ENCODE data around the gene OR1A2.
"Not testable (repeated sequence)": the region's sequence is repeated elsewhere in the genome, so short reads cannot be mapped to it uniquely, and the experiment has no call there.

The OR1A2 gene

GRCh38 chr17:3197219-3197618 is at the start of gene OR1A2:
OR1A2 (plus strand) TSS chr17:3197519; CDS start chr17:3197519, 0 bp downstream.
- DNase-seq, result no peak

- no peak for DNase-seq
These were observed 40.1 kb upstream of the OR1A2 start for GRCh38 chr17:3157218-3157617.

- DNase-seq, result no peak
These were observed 29.7 kb upstream of the OR1A2 start for GRCh38 chr17:3167574-3167973.

GRCh38 chr17:3189961-3190360 is 7.4 kb upstream of the OR1A2 start:
- no peak for DNase-seq

- DNase-seq, result no peak
These were observed 10.0 kb downstream of the OR1A2 start, which contains the start of gene OR1A1 for GRCh38 chr17:3207367-3207766. OR1A1 (plus strand) TSS chr17:3207667; CDS start chr17:3215621, 7,954 bp downstream.

- no peak for DNase-seq
These were observed 11.2 kb downstream of the OR1A2 start for GRCh38 chr17:3208484-3208883.

- DNase-seq, result no peak
These were observed 15.7 kb downstream of the OR1A2 start for GRCh38 chr17:3213001-3213400.

GRCh38 chr17:3213587-3213986 is 16.3 kb downstream of the OR1A2 start:
- no peak for DNase-seq

- DNase-seq, result not testable (repeated sequence)
These were observed 22.7 kb downstream of the OR1A2 start for GRCh38 chr17:3219978-3220377.

- no peak for DNase-seq
These were observed 24.5 kb downstream of the OR1A2 start for GRCh38 chr17:3221850-3222249.

GRCh38 chr17:3222505-3222904 is 25.2 kb downstream of the OR1A2 start:
- no peak for DNase-seq

GRCh38 chr17:3224721-3225352 is 27.5 kb downstream of the OR1A2 start:
- DNase-seq, result not testable (repeated sequence)

GRCh38 chr17:3232300-3232699 is 35.0 kb downstream of the OR1A2 start:
- not testable (repeated sequence) for DNase-seq

GRCh38 chr17:3238685-3239084 is 41.4 kb downstream of the OR1A2 start:
- not testable (repeated sequence) for DNase-seq

GRCh38 chr17:3241044-3241443 is 43.7 kb downstream of the OR1A2 start:
- not testable (repeated sequence) for DNase-seq

- DNase-seq, result not testable (repeated sequence)
These were observed 47.5 kb downstream of the OR1A2 start for GRCh38 chr17:3244841-3245240.

Measured in stimulated activated naive CD4-positive, alpha-beta T cell treated with Interleukin-2 at 50 U/mL for 16 hours (primary cell).